Measurements from ENCODE around the gene SAMD4A.
"Not testable (repeated sequence)": the region's sequence is repeated elsewhere in the genome, so short reads cannot be mapped to it uniquely, and the experiment has no call there.

SAMD4A gene

GRCh38 chr14:54599966-54600716 is 33.2 kb downstream of the SAMD4A start:
- no peak for DNase-seq

GRCh38 chr14:54600717-54601109 is 33.8 kb downstream of the SAMD4A start:
- DNase-seq: no peak

- DNase-seq: no peak
Measured at GRCh38 chr14:54603362-54603761, 36.4 kb downstream of the SAMD4A start.

- no peak for DNase-seq
Measured at GRCh38 chr14:54606178-54606577, 39.2 kb downstream of the SAMD4A start.

- no peak for DNase-seq
Measured at GRCh38 chr14:54606631-54607133, 39.8 kb downstream of the SAMD4A start.

- no peak for DNase-seq
Measured at GRCh38 chr14:54609576-54609975, 42.6 kb downstream of the SAMD4A start.

- no peak for DNase-seq
Measured at GRCh38 chr14:54610051-54610977, 43.4 kb downstream of the SAMD4A start.

GRCh38 chr14:54614296-54614695 is 47.4 kb downstream of the SAMD4A start:
- DNase-seq: no peak

- no peak for DNase-seq
Measured at GRCh38 chr14:54617467-54617866, 50.5 kb downstream of the SAMD4A start.

- no peak for DNase-seq
Measured at GRCh38 chr14:54621686-54622085, 54.8 kb downstream of the SAMD4A start.

GRCh38 chr14:54622192-54622958 is 55.4 kb downstream of the SAMD4A start:
- DNase-seq: no peak

- DNase-seq: no peak
Measured at GRCh38 chr14:54623279-54624004, 56.5 kb downstream of the SAMD4A start.

GRCh38 chr14:54624005-54624358 is 57.1 kb downstream of the SAMD4A start:
- DNase-seq: not testable (repeated sequence)

GRCh38 chr14:54625112-54625511 is 58.2 kb downstream of the SAMD4A start:
- no peak for DNase-seq

GRCh38 chr14:54627219-54627539 is 60.3 kb downstream of the SAMD4A start:
- no peak for DNase-seq

GRCh38 chr14:54627540-54628363 is 60.8 kb downstream of the SAMD4A start:
- no peak for DNase-seq

GRCh38 chr14:54629183-54629582 is 62.3 kb downstream of the SAMD4A start:
- DNase-seq: no peak

GRCh38 chr14:54629635-54630360 is 62.9 kb downstream of the SAMD4A start:
- no peak for DNase-seq

GRCh38 chr14:54631016-54631415 is 64.1 kb downstream of the SAMD4A start:
- no peak for DNase-seq

GRCh38 chr14:54632452-54632851 is 65.5 kb downstream of the SAMD4A start:
- no peak for DNase-seq

- no peak for DNase-seq
Measured at GRCh38 chr14:54633076-54633475, 66.1 kb downstream of the SAMD4A start.
